Measurements from ENCODE around the gene SYNE1.

The SYNE1 gene

GRCh38 chr6:152099446-152100182 is 537.5 kb downstream of the SYNE1 start:
- Histone ChIP-seq H3K4me3 (ENCODE audit: low read length in 2 of 2) (no peak overlapping the region), H3K4me1 (ENCODE audit: control insufficient read depth, insufficient read depth, low read length) (no peaks in the 10 kb centered on the region), H3K27ac (ENCODE audit: low read length) (no peak overlapping the region), H3K27me3 (ENCODE audit: control insufficient read depth in 1 of 2, insufficient read depth in 2 of 2, low read length in 2 of 2) (no peaks in the 10 kb centered on the region), H3K9me3 (ENCODE audit: control insufficient read depth in 2 of 2, low read length in 2 of 2) (no peaks in the 10 kb centered on the region), H3K36me3 (ENCODE audit: control insufficient read depth in 2 of 2, insufficient read depth in 2 of 2, low read length in 2 of 2) (no peaks in the 10 kb centered on the region), H3K9ac (ENCODE audit: low read length in 2 of 2) (no peak overlapping the region)

GRCh38 chr6:152098683-152099082 is 538.5 kb downstream of the SYNE1 start:
- H3K27ac ChIP-seq (ENCODE audit: low read length), result no peak overlapping the region
- no peaks in the 10 kb centered on the region for H3K9me3 ChIP-seq (ENCODE audit: control insufficient read depth in 2 of 2, low read length in 2 of 2)
- no peaks in the 10 kb centered on the region for H3K27me3 ChIP-seq (ENCODE audit: control insufficient read depth in 1 of 2, insufficient read depth in 2 of 2, low read length in 2 of 2)
- no peaks in the 10 kb centered on the region for H3K4me1 ChIP-seq (ENCODE audit: control insufficient read depth, insufficient read depth, low read length)
- H3K9ac ChIP-seq (ENCODE audit: low read length in 2 of 2), result no peak overlapping the region
- H3K4me3 ChIP-seq (ENCODE audit: low read length in 2 of 2), result no peak overlapping the region
- H3K36me3 ChIP-seq (ENCODE audit: control insufficient read depth in 2 of 2, insufficient read depth in 2 of 2, low read length in 2 of 2), result no peaks in the 10 kb centered on the region

- Histone ChIP-seq H3K27ac (ENCODE audit: low read length) (no peak overlapping the region), H3K36me3 (ENCODE audit: control insufficient read depth in 2 of 2, insufficient read depth in 2 of 2, low read length in 2 of 2) (no peaks in the 10 kb centered on the region), H3K27me3 (ENCODE audit: control insufficient read depth in 1 of 2, insufficient read depth in 2 of 2, low read length in 2 of 2) (no peaks in the 10 kb centered on the region), H3K4me3 (ENCODE audit: low read length in 2 of 2) (no peak overlapping the region), H3K9ac (ENCODE audit: low read length in 2 of 2) (no peak overlapping the region), H3K9me3 (ENCODE audit: control insufficient read depth in 2 of 2, low read length in 2 of 2) (no peaks in the 10 kb centered on the region), H3K4me1 (ENCODE audit: control insufficient read depth, insufficient read depth, low read length) (no peaks in the 10 kb centered on the region)
Measured at GRCh38 chr6:152096863-152097496, 540.2 kb downstream of the SYNE1 start.

- H3K27ac ChIP-seq (ENCODE audit: low read length), result no peak overlapping the region
- no peak overlapping the region for H3K9ac ChIP-seq (ENCODE audit: low read length in 2 of 2)
- H3K27me3 ChIP-seq (ENCODE audit: control insufficient read depth in 1 of 2, insufficient read depth in 2 of 2, low read length in 2 of 2), result no peaks in the 10 kb centered on the region
- no peaks in the 10 kb centered on the region for H3K4me1 ChIP-seq (ENCODE audit: control insufficient read depth, insufficient read depth, low read length)
- no peak overlapping the region for H3K4me3 ChIP-seq (ENCODE audit: low read length in 2 of 2)
- H3K9me3 ChIP-seq (ENCODE audit: control insufficient read depth in 2 of 2, low read length in 2 of 2), result no peaks in the 10 kb centered on the region
- H3K36me3 ChIP-seq (ENCODE audit: control insufficient read depth in 2 of 2, insufficient read depth in 2 of 2, low read length in 2 of 2), result no peaks in the 10 kb centered on the region
Measured at GRCh38 chr6:152094992-152095592, 542.1 kb downstream of the SYNE1 start.

- Histone ChIP-seq H3K36me3 (ENCODE audit: control insufficient read depth in 2 of 2, insufficient read depth in 2 of 2, low read length in 2 of 2) (no peaks in the 10 kb centered on the region), H3K27ac (ENCODE audit: low read length) (no peak overlapping the region), H3K4me3 (ENCODE audit: low read length in 2 of 2) (no peak overlapping the region), H3K27me3 (ENCODE audit: control insufficient read depth in 1 of 2, insufficient read depth in 2 of 2, low read length in 2 of 2) (no peaks in the 10 kb centered on the region), H3K9ac (ENCODE audit: low read length in 2 of 2) (no peak overlapping the region), H3K4me1 (ENCODE audit: control insufficient read depth, insufficient read depth, low read length) (no peaks in the 10 kb centered on the region), H3K9me3 (ENCODE audit: control insufficient read depth in 2 of 2, low read length in 2 of 2) (no peaks in the 10 kb centered on the region)
Measured at GRCh38 chr6:152094276-152094675, 542.9 kb downstream of the SYNE1 start.

- H3K4me1 ChIP-seq (ENCODE audit: control insufficient read depth, insufficient read depth, low read length), result no peaks in the 10 kb centered on the region
- no peaks in the 10 kb centered on the region for H3K27me3 ChIP-seq (ENCODE audit: control insufficient read depth in 1 of 2, insufficient read depth in 2 of 2, low read length in 2 of 2)
- H3K27ac ChIP-seq (ENCODE audit: low read length), result no peak overlapping the region
Measured at GRCh38 chr6:152093711-152094110, 543.5 kb downstream of the SYNE1 start.

GRCh38 chr6:152091851-152092341 is 545.3 kb downstream of the SYNE1 start:
- Histone ChIP-seq H3K36me3 (ENCODE audit: control insufficient read depth in 2 of 2, insufficient read depth in 2 of 2, low read length in 2 of 2) (no peaks in the 10 kb centered on the region), H3K4me3 (ENCODE audit: low read length in 2 of 2) (no peak overlapping the region), H3K27me3 (ENCODE audit: control insufficient read depth in 1 of 2, insufficient read depth in 2 of 2, low read length in 2 of 2) (no peaks in the 10 kb centered on the region), H3K9ac (ENCODE audit: low read length in 2 of 2) (no peak overlapping the region), H3K4me1 (ENCODE audit: control insufficient read depth, insufficient read depth, low read length) (no peaks in the 10 kb centered on the region), H3K27ac (ENCODE audit: low read length) (no peak overlapping the region), H3K9me3 (ENCODE audit: control insufficient read depth in 2 of 2, low read length in 2 of 2) (no peaks in the 10 kb centered on the region)

More at GRCh38 chr6:152093711-152094110, 543.5 kb downstream of the SYNE1 start:
- Histone ChIP-seq H3K9me3 (ENCODE audit: control insufficient read depth in 2 of 2, low read length in 2 of 2) (no peaks in the 10 kb centered on the region), H3K36me3 (ENCODE audit: control insufficient read depth in 2 of 2, insufficient read depth in 2 of 2, low read length in 2 of 2) (no peaks in the 10 kb centered on the region), H3K4me3 (ENCODE audit: low read length in 2 of 2) (no peak overlapping the region), H3K9ac (ENCODE audit: low read length in 2 of 2) (no peak overlapping the region)

- no peaks in the 10 kb centered on the region for H3K4me1 ChIP-seq (ENCODE audit: control insufficient read depth, insufficient read depth, low read length)
- no peak overlapping the region for H3K9ac ChIP-seq (ENCODE audit: low read length in 2 of 2)
- no peaks in the 10 kb centered on the region for H3K9me3 ChIP-seq (ENCODE audit: control insufficient read depth in 2 of 2, low read length in 2 of 2)
- no peaks in the 10 kb centered on the region for H3K36me3 ChIP-seq (ENCODE audit: control insufficient read depth in 2 of 2, insufficient read depth in 2 of 2, low read length in 2 of 2)
- H3K4me3 ChIP-seq (ENCODE audit: low read length in 2 of 2), result no peak overlapping the region
- H3K27ac ChIP-seq (ENCODE audit: low read length), result no peak overlapping the region
- H3K27me3 ChIP-seq (ENCODE audit: control insufficient read depth in 1 of 2, insufficient read depth in 2 of 2, low read length in 2 of 2), result no peaks in the 10 kb centered on the region
Measured at GRCh38 chr6:152091201-152091600, 546.0 kb downstream of the SYNE1 start.

GRCh38 chr6:152089992-152090391 is 547.2 kb downstream of the SYNE1 start:
- no peaks in the 10 kb centered on the region for H3K9me3 ChIP-seq (ENCODE audit: control insufficient read depth in 2 of 2, low read length in 2 of 2)
- no peak overlapping the region for H3K27ac ChIP-seq (ENCODE audit: low read length)
- no peak overlapping the region for H3K9ac ChIP-seq (ENCODE audit: low read length in 2 of 2)
- H3K4me1 ChIP-seq (ENCODE audit: control insufficient read depth, insufficient read depth, low read length), result no peaks in the 10 kb centered on the region
- no peaks in the 10 kb centered on the region for H3K36me3 ChIP-seq (ENCODE audit: control insufficient read depth in 2 of 2, insufficient read depth in 2 of 2, low read length in 2 of 2)
- H3K27me3 ChIP-seq (ENCODE audit: control insufficient read depth in 1 of 2, insufficient read depth in 2 of 2, low read length in 2 of 2), result no peaks in the 10 kb centered on the region
- H3K4me3 ChIP-seq (ENCODE audit: low read length in 2 of 2), result no peak overlapping the region

- H3K27ac ChIP-seq (ENCODE audit: low read length), result no peak overlapping the region
- H3K36me3 ChIP-seq (ENCODE audit: control insufficient read depth in 2 of 2, insufficient read depth in 2 of 2, low read length in 2 of 2), result no peaks in the 10 kb centered on the region
- H3K9ac ChIP-seq (ENCODE audit: low read length in 2 of 2), result no peak overlapping the region
- H3K4me1 ChIP-seq (ENCODE audit: control insufficient read depth, insufficient read depth, low read length), result no peaks in the 10 kb centered on the region
- no peaks in the 10 kb centered on the region for H3K9me3 ChIP-seq (ENCODE audit: control insufficient read depth in 2 of 2, low read length in 2 of 2)
- no peak overlapping the region for H3K4me3 ChIP-seq (ENCODE audit: low read length in 2 of 2)
- no peaks in the 10 kb centered on the region for H3K27me3 ChIP-seq (ENCODE audit: control insufficient read depth in 1 of 2, insufficient read depth in 2 of 2, low read length in 2 of 2)
Measured at GRCh38 chr6:152087701-152088100, 549.5 kb downstream of the SYNE1 start.

GRCh38 chr6:152087096-152087495 is 550.1 kb downstream of the SYNE1 start:
- no peaks in the 10 kb centered on the region for H3K36me3 ChIP-seq (ENCODE audit: control insufficient read depth in 2 of 2, insufficient read depth in 2 of 2, low read length in 2 of 2)

More at GRCh38 chr6:152087096-152087495, 550.1 kb downstream of the SYNE1 start:
- no peaks in the 10 kb centered on the region for H3K27me3 ChIP-seq (ENCODE audit: control insufficient read depth in 1 of 2, insufficient read depth in 2 of 2, low read length in 2 of 2)
- no peak overlapping the region for H3K9ac ChIP-seq (ENCODE audit: low read length in 2 of 2)
- H3K27ac ChIP-seq (ENCODE audit: low read length), result no peak overlapping the region
- H3K4me1 ChIP-seq (ENCODE audit: control insufficient read depth, insufficient read depth, low read length), result no peaks in the 10 kb centered on the region
- no peak overlapping the region for H3K4me3 ChIP-seq (ENCODE audit: low read length in 2 of 2)
- no peaks in the 10 kb centered on the region for H3K9me3 ChIP-seq (ENCODE audit: control insufficient read depth in 2 of 2, low read length in 2 of 2)

All from stomach smooth muscle (tissue), 2 donors.